Central memory CD8-positive, alpha-beta T cell (primary cell): ENCODE measurements around the gene ITK.
"Not testable (repeated sequence)": the region's sequence is repeated elsewhere in the genome, so short reads cannot be mapped to it uniquely, and the experiment has no call there.

Experiments
- ATAC-seq: fragments of 150-1000 bp; cut with Tn5 transposase; replicated peaks from 2 replicates; pipeline ENCODE4 v1.10.0; 2022; ENCODE audit warnings: mild to moderate bottlenecking, moderate FRiP score, moderate number of reproducible peaks; ENCODE audit not compliant: poor library complexity, severe bottlenecking; ENCODE audit errors: extremely low read depth
- DNase-seq, 2 donors: peaks; one replicate each; pipeline ENCODE4 v3.0.0; 2021; ENCODE audit warnings: low spot score in 2 of 2
- H3K27ac Mint-ChIP-seq: one replicate; pipeline ENCODE4 v1.8.0; 2022; ENCODE audit warnings: low read depth, mild to moderate bottlenecking, moderate library complexity, mixed read lengths
- H3K27me3 Mint-ChIP-seq: one replicate; pipeline ENCODE4 v1.8.0; 2022; ENCODE audit warnings: mixed read lengths
- H3K36me3 Mint-ChIP-seq: one replicate; pipeline ENCODE4 v1.8.0; 2022; ENCODE audit warnings: mild to moderate bottlenecking, moderate library complexity, mixed read lengths; ENCODE audit not compliant: insufficient read depth
- H3K4me1 Mint-ChIP-seq: one replicate; pipeline ENCODE4 v1.8.0; 2022; ENCODE audit warnings: mixed read lengths
- H3K4me3 Mint-ChIP-seq: one replicate; pipeline ENCODE4 v1.8.0; 2022; ENCODE audit warnings: mild to moderate bottlenecking, moderate library complexity, mixed read lengths
- H3K9me3 Mint-ChIP-seq: one replicate; pipeline ENCODE4 v1.8.0; 2022; ENCODE audit warnings: mixed read lengths

The ITK gene

DNA sequence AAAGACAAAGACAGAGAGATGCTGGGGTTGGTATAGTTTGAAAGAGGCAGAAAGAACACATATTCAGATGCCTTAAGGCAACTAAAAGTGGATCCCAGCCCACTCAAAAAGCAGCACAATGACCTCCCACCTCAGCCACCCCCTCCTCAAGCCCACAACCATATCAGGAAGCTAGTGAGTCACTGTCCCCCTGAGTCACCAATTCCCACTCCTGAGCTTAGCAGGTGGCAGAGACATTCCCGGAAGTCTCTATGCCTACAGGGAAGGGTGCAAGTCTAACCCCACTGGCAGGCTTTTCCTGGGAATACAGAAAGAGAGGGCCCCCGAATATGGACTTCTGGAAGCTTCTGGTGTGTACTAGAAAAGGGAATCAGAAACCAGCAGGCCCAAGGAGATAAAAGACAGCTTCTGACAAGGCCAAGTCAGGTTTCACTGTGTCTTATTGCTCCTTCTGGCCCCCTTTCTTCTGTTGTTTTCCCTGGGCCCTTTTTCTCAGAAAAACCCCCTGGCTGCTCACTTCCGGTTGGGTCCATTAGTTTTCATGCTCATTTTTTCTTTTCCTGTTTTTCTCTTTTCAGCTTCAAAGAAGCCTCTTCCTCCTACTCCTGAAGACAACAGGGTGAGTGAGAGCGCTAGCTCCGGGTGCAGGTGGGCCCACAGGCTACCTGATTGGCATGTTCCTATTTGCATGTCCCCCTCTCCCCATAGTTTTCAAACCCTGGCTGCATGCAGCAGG is 36.8 kb downstream of the ITK start:
- H3K36me3 Mint-ChIP-seq: peaks cover 77% of the 10 kb centered on the region
- ATAC-seq (no peak), DNase-seq (no peak)
- no peaks in the 10 kb centered on the region for H3K27me3 Mint-ChIP-seq
- H3K4me1 Mint-ChIP-seq: peaks cover 88% of the 10 kb centered on the region
- peak overlapping the region; percentile 80 for H3K27ac Mint-ChIP-seq
- H3K4me3 Mint-ChIP-seq: peak overlapping the region; percentile 55
- no peaks in the 10 kb centered on the region for H3K9me3 Mint-ChIP-seq

DNA sequence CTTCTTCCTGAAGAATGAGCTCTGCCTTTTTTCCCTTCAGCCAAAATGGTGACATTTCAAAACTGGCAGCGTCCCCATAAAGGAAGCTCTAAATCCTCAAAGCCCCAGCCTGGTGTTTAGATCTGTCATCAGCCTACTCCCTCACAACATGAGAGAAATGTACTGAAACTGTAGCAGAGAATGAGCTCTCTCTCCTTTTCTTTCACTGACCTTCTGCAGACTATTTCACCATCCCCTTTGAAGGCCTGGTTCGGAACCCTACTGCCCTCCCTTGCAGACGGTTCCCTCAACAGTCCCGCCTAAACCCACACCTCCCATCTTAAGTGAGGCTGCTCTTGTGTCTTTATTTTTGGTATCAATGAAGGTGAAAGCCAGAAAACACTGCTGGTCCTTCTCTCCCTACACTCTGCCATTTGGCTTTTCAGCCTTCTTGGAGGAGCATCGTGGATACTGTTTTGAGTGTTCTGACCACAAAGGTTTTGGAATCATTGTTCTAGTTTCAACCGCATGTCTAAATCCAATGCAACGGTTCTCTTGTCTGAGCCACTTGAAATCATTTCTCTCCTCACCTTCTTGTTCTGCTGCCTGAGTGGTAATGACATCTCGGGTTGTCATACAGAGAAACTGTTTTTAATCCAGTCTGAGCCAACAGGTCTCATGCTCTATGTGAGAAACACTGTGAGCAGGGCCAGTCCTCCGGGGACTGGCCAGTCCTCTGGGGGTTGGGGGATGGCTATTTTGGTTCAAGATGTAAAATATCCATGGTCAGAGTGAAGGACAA is 39.0 kb downstream of the ITK start:
- ATAC-seq: no peak
- no peaks in the 10 kb centered on the region for H3K9me3 Mint-ChIP-seq
- H3K4me3 Mint-ChIP-seq: peak overlapping the region; percentile 40
- peak overlapping the region; percentile 95 for H3K27ac Mint-ChIP-seq
- DNase-seq: no peak
- H3K4me1 Mint-ChIP-seq: peaks cover 76% of the 10 kb centered on the region
- H3K36me3 Mint-ChIP-seq: peaks cover 81% of the 10 kb centered on the region
- no peaks in the 10 kb centered on the region for H3K27me3 Mint-ChIP-seq

DNA sequence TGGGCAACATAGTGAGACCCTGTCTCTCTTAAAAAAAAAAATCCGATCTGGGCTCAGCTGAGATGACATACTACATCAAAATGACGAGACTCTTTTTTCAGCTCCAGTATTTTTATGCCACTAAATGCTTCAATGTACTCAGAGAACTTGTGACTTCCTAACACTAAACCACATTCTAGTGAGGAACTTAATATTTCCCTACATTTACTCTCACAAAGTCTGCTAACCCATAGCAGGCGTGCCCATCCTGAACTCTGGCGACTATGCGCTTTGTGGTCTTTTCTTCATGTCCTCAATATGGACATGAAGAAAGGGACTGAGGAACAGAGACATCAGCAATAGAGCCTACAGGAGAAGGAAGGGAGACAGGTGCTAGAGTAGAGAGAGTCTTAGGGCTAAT is 41.3 kb downstream of the ITK start:
- ATAC-seq: peak; percentile 38
- H3K36me3 Mint-ChIP-seq: peaks cover 81% of the 10 kb centered on the region

DNA sequence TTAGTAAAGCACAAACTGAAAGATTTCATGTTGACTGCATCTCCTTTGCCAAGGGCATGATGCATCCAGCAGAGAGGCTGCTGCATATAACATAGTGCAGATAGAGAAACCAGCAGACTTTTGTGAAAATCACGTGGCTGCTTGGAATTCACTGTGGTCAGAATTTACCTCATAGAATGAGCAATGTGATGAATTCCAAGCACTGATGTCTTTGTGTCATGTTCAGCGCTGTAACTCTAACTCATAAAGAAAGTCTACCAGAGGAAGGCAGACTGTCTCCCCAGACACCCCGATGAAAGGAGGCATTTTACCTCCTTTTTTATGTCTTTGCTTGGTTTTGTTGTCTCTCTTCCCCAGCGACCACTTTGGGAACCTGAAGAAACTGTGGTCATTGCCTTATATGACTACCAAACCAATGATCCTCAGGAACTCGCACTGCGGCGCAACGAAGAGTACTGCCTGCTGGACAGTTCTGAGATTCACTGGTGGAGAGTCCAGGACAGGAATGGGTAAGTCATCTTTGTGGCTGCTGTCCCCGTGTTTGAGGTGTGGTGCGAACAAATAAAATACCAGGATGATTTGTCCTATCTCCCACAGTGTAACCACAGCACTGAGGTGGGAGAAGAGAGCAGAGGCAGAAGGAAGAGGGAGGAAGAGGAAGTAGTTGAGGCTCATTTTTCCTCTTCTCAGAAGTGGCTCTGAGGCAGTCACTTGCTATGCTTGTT is 42.0 kb downstream of the ITK start:
- Mint-ChIP-seq H3K27ac (peak overlapping the region; percentile 95), H3K27me3 (no peaks in the 10 kb centered on the region), H3K4me1 (peaks cover 66% of the 10 kb centered on the region), H3K4me3 (peak overlapping the region; percentile 60), H3K9me3 (no peaks in the 10 kb centered on the region), H3K36me3 (peaks cover 81% of the 10 kb centered on the region)
- DNase-seq (peak in 1 of 2 donors; percentile 40), ATAC-seq (peak; percentile 72)

More for the DNA sequence above, 41.3 kb downstream of the ITK start:
- DNase-seq: no peak
- peaks cover 68% of the 10 kb centered on the region for H3K4me1 Mint-ChIP-seq
- H3K27ac Mint-ChIP-seq: peak overlapping the region; percentile 95
- H3K27me3 Mint-ChIP-seq: no peaks in the 10 kb centered on the region
- H3K9me3 Mint-ChIP-seq: no peaks in the 10 kb centered on the region
- H3K4me3 Mint-ChIP-seq: peak overlapping the region; percentile 60

DNA sequence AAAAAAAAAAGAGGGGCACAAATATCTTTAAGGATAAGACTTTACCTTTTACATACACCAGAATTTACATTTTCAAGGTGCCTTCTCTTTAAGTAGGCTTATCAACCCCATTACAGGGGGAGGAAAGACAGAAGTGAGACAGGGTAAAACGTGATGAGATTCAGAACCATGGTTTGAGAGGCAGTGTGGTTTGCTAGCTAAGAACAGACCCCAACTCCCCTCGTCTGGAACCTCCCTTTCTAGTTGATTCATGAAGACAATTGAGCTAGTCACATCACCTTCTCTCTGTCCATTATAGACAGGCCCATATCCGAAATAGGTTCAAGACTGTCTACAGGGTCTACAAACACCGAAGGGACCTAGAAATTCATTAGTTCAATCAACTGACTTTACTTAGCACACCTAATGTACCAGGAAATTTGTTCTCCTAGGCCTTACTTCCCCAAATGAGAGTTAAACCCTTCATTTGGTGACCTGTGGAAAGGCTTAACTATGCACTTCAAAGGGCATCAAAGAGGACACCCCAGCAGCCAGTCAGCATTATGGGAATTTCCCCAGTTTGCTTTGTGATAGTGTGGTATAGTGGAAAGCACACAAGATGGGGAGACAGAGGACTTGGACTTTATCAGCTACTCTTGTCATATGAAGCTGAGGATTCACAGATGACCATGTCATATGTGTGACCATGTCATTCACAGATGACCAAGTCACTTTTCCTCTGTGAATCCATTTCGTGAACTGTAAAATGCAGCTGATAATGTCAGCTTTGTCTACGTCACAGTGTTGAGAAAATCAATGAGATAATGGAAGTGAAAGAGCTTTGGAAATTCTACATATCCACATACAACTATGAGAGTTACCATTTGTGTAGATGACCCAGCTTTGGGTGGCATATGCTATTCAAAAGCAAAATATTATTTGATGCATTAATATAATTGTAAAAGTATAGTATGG is 45.1 kb downstream of the ITK start:
- H3K4me3 Mint-ChIP-seq: peak overlapping the region; percentile 50
- DNase-seq (no peak), ATAC-seq (no peak)
- H3K36me3 Mint-ChIP-seq: peaks cover 75% of the 10 kb centered on the region
- no peaks in the 10 kb centered on the region for H3K27me3 Mint-ChIP-seq
- H3K27ac Mint-ChIP-seq: peak overlapping the region; percentile 86
- no peaks in the 10 kb centered on the region for H3K9me3 Mint-ChIP-seq
- H3K4me1 Mint-ChIP-seq: peaks cover 43% of the 10 kb centered on the region

DNA sequence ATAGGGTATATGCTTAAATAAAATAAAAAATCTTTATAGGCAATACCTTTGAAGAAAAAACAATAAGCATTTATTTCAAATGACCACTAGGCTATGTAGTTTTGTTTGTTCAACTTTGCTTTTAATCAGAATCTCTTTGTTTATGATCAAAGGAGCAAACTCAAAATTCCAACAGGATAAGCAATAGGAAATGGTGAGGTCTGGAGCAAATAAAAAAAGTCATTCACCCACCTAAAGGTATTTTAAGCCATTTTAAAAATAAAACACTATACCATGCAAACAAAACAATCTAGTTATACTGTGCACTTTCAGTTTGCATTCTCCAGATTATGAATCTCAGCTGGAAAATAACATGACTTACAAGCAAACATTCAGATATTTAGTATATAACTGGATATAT is 50.0 kb downstream of the ITK start:
- Mint-ChIP-seq H3K4me3 (no peak overlapping the region), H3K9me3 (no peaks in the 10 kb centered on the region), H3K27ac (no peak overlapping the region), H3K4me1 (peaks cover 41% of the 10 kb centered on the region), H3K27me3 (no peaks in the 10 kb centered on the region), H3K36me3 (peaks cover 78% of the 10 kb centered on the region)
- DNase-seq: no peak
- no peak for ATAC-seq

DNA sequence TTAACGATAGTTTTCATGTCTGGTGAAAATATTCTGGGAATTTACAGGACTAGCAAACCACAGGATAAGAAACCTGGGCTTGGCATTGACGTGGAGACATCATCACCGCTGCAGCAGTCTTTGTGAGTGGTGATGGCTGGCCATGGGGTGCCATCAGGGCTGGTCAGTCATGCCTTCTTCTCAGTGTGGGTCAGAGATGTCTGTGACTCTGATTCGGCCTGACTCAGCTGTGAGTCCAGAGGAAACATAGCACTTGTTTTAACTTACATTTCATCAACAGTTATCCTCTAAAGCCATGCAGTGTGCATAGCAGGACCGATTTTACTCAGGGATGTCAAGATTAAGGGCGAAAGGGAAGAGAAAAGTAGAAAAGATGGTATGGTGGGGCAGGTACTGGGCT is 52.1 kb downstream of the ITK start:
- DNase-seq (no peak), ATAC-seq (no peak)
- peaks cover 30% of the 10 kb centered on the region for H3K4me1 Mint-ChIP-seq
- peak overlapping the region; percentile 54 for H3K27ac Mint-ChIP-seq
- H3K9me3 Mint-ChIP-seq: no peaks in the 10 kb centered on the region
- H3K27me3 Mint-ChIP-seq: no peaks in the 10 kb centered on the region
- peak overlapping the region; percentile 11 for H3K4me3 Mint-ChIP-seq
- peaks cover 75% of the 10 kb centered on the region for H3K36me3 Mint-ChIP-seq

DNA sequence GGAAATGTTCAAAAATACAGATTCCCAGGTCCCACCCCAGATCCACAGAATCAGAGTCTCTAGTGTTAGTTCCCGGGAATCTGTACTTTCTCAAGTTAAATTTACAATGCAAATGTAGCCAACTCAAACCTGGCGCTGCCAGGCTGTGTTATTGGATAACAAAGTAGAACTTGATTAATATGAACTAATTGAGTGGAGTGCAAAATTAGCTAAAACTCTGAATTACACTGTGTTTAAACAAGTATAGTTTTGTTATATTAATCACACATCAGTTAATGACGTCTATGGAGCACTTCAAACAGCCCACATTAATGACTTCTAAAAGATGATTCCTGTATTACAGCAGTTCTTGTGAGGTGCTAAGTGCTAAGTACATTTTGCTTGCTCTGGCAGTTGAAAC is 52.9 kb downstream of the ITK start:
- ATAC-seq (peak; percentile 96), DNase-seq (peak in 1 of 2 donors; percentile 22)
- Mint-ChIP-seq H3K4me3 (no peak overlapping the region), H3K4me1 (peaks cover 30% of the 10 kb centered on the region), H3K27ac (peak overlapping the region; percentile 54), H3K36me3 (peaks cover 75% of the 10 kb centered on the region), H3K9me3 (no peaks in the 10 kb centered on the region), H3K27me3 (no peaks in the 10 kb centered on the region)

DNA sequence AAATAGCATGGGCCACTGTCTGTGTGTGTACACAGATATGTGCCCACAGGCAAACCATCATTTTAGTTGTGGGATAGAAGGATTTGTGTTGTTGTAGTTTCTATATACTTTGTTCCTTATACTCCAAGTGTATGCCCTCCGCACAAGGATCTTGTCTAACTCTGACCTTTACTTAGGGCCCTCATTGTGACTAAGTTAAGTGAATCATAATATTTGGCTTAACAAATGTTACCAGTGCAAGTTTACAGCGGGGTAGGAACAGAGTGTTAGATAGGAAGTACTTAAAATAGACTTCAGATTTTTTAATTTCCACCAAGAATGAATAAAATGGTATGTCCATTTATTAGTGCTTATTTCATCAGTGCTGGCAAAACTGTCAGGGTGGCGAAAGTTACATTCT is 55.8 kb downstream of the ITK start:
- ATAC-seq (no peak), DNase-seq (no peak)
- H3K27ac Mint-ChIP-seq: no peak overlapping the region
- no peaks in the 10 kb centered on the region for H3K27me3 Mint-ChIP-seq
- no peak overlapping the region for H3K4me3 Mint-ChIP-seq
- no peaks in the 10 kb centered on the region for H3K9me3 Mint-ChIP-seq
- peaks cover 82% of the 10 kb centered on the region for H3K36me3 Mint-ChIP-seq
- peaks cover 30% of the 10 kb centered on the region for H3K4me1 Mint-ChIP-seq

DNA sequence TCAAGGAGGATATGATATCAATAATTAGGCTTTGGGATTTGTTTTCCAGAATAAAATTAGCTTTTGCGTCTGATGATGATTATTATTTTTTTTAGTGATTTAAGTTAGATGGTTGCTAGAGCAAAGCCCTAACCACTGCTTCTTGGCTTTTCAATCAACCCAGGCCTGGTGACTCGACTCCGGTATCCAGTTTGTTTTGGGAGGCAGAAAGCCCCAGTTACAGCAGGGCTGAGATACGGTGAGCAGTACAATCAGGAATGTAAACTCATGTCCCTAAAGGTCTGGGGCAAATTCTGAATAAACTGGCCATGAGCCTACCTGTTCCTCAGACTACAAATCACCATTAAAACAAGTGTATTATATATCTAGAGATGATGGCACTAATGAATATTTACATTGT is 60.8 kb downstream of the ITK start:
- no peak overlapping the region for H3K4me3 Mint-ChIP-seq
- peaks cover 30% of the 10 kb centered on the region for H3K4me1 Mint-ChIP-seq
- no peak for ATAC-seq
- H3K9me3 Mint-ChIP-seq: no peaks in the 10 kb centered on the region
- DNase-seq: no peak
- peaks cover 88% of the 10 kb centered on the region for H3K36me3 Mint-ChIP-seq
- H3K27ac Mint-ChIP-seq: no peak overlapping the region
- no peaks in the 10 kb centered on the region for H3K27me3 Mint-ChIP-seq

DNA sequence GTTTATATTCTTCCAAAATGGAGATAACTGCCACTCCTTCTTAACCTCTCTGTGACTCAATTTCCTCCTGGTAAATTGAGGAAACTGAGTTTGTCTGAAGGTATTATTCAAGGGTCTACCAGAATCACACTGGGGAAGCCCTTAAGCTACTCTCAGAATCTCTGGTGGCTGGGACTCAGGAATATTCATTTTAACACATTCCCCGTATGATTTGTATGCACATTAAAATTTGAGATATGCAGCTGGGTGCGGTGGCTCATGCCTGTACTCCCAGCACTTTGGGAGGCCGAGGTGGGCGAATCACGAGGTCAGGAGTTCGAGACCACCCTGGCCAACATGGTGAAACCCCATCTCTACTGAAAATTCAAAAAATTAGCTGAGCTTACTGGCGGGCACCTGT is 64.1 kb downstream of the ITK start:
- ATAC-seq, H3K9me3 Mint-ChIP-seq, DNase-seq, H3K4me3 Mint-ChIP-seq, H3K27me3 Mint-ChIP-seq: not testable (repeated sequence)
- H3K4me1 Mint-ChIP-seq: peaks cover 54% of the 10 kb centered on the region
- peaks cover 92% of the 10 kb centered on the region for H3K36me3 Mint-ChIP-seq
- H3K27ac Mint-ChIP-seq: peak overlapping the region; percentile 64

DNA sequence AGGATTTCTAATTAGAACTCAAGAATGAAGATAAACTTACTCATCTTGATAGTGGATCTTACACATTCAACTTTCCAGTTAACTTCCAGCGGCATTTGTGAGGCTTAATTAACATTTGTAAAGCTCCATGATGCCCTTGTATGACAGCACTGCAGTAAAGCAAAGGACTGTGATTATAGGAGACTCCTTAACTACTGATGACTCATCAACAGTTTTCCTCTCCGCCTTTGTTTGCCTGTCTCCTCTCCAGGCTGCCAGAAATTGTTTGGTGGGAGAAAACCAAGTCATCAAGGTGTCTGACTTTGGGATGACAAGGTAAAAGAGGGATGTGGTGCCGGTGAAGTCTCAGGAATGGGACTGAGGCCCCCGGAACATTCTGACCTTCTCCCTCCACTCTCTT is 64.8 kb downstream of the ITK start:
- no peaks in the 10 kb centered on the region for H3K9me3 Mint-ChIP-seq
- no peak overlapping the region for H3K4me3 Mint-ChIP-seq
- DNase-seq (no peak), ATAC-seq (no peak)
- peaks cover 90% of the 10 kb centered on the region for H3K36me3 Mint-ChIP-seq
- peak overlapping the region; percentile 85 for H3K27ac Mint-ChIP-seq
- H3K4me1 Mint-ChIP-seq: peaks cover 61% of the 10 kb centered on the region
- H3K27me3 Mint-ChIP-seq: no peaks in the 10 kb centered on the region
